GM12873 (cell line): ENCODE measurements around the gene FMO4.

Experiments
- TF ChIP-seq, protein P1 (sequence below): IDR thresholded peaks from 2 replicates; pipeline ENCODE4 v1.5.1; 2012; ENCODE audit warnings: low read depth, mild to moderate bottlenecking, moderate library complexity, low read length, control low read depth; ENCODE audit not compliant: insufficient read depth; ENCODE audit errors: missing control alignments

Gene FMO4

GRCh38 chr1:171279678-171280077 lies 34.3 kb upstream of the FMO4 start:
- TF ChIP-seq, protein P1, sequence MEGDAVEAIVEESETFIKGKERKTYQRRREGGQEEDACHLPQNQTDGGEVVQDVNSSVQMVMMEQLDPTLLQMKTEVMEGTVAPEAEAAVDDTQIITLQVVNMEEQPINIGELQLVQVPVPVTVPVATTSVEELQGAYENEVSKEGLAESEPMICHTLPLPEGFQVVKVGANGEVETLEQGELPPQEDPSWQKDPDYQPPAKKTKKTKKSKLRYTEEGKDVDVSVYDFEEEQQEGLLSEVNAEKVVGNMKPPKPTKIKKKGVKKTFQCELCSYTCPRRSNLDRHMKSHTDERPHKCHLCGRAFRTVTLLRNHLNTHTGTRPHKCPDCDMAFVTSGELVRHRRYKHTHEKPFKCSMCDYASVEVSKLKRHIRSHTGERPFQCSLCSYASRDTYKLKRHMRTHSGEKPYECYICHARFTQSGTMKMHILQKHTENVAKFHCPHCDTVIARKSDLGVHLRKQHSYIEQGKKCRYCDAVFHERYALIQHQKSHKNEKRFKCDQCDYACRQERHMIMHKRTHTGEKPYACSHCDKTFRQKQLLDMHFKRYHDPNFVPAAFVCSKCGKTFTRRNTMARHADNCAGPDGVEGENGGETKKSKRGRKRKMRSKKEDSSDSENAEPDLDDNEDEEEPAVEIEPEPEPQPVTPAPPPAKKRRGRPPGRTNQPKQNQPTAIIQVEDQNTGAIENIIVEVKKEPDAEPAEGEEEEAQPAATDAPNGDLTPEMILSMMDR: no peak

GRCh38 chr1:171280599-171280998 lies 33.4 kb upstream of the FMO4 start:
- TF ChIP-seq, protein P1: no peak

DNA sequence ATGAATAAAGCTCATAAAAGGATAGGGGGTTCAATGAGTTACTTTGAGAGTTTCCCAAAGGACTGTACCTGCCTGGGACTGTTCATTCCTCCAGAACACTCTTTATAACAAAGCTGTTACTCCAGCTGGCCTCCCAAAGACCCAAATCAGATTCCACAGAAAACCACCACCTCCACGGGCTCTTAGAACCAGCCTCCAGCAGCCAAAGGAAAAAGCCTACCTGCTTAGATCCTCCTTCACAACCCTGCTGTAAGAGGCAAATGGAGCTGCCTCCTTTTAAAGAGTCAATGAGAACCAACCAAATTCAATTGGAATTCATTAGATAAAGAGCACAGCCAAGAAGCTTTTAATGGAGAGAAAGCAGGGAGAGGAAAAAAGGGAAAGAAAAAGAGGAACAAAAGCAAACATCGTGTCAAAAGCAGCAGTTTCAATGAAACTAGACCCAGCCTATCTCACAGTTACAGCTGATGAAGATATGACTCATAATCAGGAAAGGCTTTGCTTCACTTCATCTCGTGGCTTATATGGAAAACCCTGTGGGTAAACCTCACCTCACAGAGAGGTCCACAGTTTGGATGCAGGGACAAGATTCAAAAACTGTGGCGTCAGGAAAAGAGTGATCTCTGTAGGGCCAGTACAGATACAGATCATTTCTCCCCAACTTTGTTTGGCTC lies 27.8 kb upstream of the FMO4 start:
- TF ChIP-seq, protein P1: no peak

DNA sequence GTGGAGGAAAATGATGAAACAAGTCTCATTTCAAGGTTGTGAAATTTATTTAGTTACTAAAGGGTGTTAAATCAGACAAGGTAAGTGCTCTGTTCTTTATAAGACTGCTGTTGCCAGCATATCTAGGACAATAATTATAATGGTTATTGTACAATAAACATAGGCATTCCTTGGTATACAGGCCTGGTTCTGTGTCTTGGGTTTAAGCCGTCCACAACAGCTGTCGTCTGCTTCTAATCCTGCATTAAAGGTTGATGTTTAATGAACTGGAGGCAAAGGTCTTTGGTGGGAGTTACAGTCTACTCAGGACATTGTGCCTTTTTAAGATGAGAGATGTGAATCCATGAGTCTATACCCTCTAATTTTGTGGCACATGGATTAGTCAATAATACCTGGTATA lies 23.4 kb upstream of the FMO4 start:
- TF ChIP-seq, protein P1: no peak

- TF ChIP-seq, protein P1: no peak
Measured at GRCh38 chr1:171292799-171293198, 21.2 kb upstream of the FMO4 start.

DNA sequence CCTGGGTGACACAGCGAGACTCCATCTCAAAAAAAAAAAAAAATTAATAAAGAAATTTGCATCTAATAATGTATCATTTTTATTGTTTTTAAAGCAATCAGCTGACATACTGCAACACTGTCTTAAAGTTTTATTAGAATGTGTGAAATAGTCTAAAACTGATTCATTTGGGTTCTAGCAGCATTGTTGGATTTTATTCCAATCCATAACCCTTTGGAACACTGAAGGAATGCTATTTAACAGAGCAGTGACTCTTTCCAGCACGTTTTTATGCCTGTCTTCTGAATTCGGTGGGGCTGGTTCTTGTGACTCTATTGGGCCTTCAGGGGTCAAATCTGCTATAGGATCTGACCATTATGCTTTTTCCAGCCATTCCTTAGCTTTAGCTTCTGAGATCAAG lies 18.2 kb upstream of the FMO4 start:
- TF ChIP-seq, protein P1: no peak

- TF ChIP-seq, protein P1: no peak
Measured at GRCh38 chr1:171296897-171297296, 17.1 kb upstream of the FMO4 start.
